ENCODE results near the gene KDM4B. TPM values are rescaled to one million over a fixed set of nuclear protein-coding genes. Genes with fewer than 3 reads are reported as not detected.

KDM4B gene
- total and polyA plus RNA-seq, 4 donors, result 16.6 to 43.6 (median 28.0) TPM

DNA sequence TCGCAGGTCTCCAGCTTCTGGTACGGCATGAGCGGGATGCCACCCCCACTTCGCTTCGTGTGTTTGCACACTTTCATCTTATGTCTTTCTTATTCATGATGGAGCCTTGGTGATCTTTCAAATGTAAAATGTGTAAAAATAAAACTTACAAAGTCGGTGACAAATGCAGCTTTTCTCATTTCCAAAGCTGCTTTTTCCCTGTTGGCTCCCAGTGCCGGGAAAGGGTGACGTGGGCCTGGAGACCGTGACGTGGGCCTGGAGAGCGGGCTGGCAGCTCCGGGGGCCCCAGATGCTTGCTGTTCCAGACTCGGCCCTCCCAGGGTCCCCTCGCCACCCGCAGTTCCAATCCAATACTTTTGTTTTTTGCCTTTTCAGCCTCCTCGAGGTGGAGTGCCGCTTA is 101.4 kb downstream of the KDM4B start:
- Histone ChIP-seq H3K27ac (ENCODE audit: low read depth, low read length) (no peak overlapping the region), H3K9me3 (ENCODE audit: control insufficient read depth, insufficient read depth, low read length) (no peaks in the 10 kb centered on the region), H3K4me3 (ENCODE audit: low read depth, low read length) (no peak overlapping the region), H3K27me3 (ENCODE audit: control insufficient read depth, insufficient read depth, low read length) (no peaks in the 10 kb centered on the region), H3K4me1 (ENCODE audit: control insufficient read depth, insufficient read depth, low read length) (peaks cover 65% of the 10 kb centered on the region), H3K36me3 (ENCODE audit: control insufficient read depth, insufficient read depth, low read length) (peaks cover 76% of the 10 kb centered on the region)
- WGBS (ENCODE audit: insufficient coverage), result 82% methylated on average over 12 of the region's 17 CpGs
- peak in 1 of 6 donors; percentile 51 for DNase-seq (ENCODE audit: low read depth in 4 of 6, low spot score in 6 of 6)

DNA sequence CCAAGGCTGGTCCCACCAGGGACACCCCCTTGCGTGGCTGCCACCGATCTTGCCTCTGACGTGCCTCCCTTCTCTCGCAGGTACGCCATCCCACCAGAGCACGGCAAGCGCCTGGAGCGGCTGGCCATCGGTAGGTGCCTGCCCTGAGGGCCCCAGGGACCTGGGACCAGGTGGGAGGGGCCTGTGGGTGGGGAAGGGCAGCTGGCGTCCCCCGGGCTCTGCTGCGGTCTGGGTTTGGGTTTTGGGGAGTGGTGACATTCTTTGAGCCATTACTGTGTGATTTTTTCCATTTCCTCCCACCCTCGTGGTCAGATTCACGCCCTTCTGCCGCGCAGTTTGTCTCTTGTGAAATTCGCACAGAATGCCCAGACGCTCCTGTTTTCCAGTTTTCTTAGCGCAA is 102.0 kb downstream of the KDM4B start:
- Histone ChIP-seq H3K9me3 (ENCODE audit: control insufficient read depth, insufficient read depth, low read length) (no peaks in the 10 kb centered on the region), H3K27ac (ENCODE audit: low read depth, low read length) (no peak overlapping the region), H3K36me3 (ENCODE audit: control insufficient read depth, insufficient read depth, low read length) (peaks cover 76% of the 10 kb centered on the region), H3K4me1 (ENCODE audit: control insufficient read depth, insufficient read depth, low read length) (peaks cover 62% of the 10 kb centered on the region), H3K27me3 (ENCODE audit: control insufficient read depth, insufficient read depth, low read length) (no peaks in the 10 kb centered on the region), H3K4me3 (ENCODE audit: low read depth, low read length) (no peak overlapping the region)
- 96% methylated on average over 16 of the region's 19 CpGs for WGBS (ENCODE audit: insufficient coverage)
- DNase-seq (ENCODE audit: low read depth in 4 of 6, low spot score in 6 of 6), result no peak

DNA sequence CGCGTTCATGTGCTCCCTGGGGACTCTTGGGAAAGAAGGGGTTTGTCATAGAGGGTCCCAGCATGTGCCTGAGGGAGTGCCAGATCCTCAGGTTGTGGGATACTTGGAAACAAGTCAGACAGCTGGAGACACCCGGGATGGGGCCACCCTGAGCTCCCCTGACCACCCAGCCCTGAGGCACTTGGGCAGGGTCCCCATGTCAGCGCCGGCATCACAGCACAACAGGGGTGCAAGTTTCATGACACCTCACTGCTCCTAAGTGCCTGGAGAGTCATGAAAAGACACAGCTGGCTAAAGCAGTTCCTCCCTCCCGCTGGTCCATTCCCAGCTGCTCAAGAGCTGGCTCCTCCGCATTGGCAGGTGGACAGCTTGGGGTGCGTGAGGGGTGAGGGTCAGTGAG is 102.7 kb downstream of the KDM4B start:
- no peak overlapping the region for H3K27ac ChIP-seq (ENCODE audit: low read depth, low read length)
- no peak for DNase-seq (ENCODE audit: low read depth in 4 of 6, low spot score in 6 of 6)
- H3K4me1 ChIP-seq (ENCODE audit: control insufficient read depth, insufficient read depth, low read length), result peaks cover 58% of the 10 kb centered on the region
- peaks cover 72% of the 10 kb centered on the region for H3K36me3 ChIP-seq (ENCODE audit: control insufficient read depth, insufficient read depth, low read length)
- no peaks in the 10 kb centered on the region for H3K27me3 ChIP-seq (ENCODE audit: control insufficient read depth, insufficient read depth, low read length)
- WGBS (ENCODE audit: insufficient coverage), result 71% methylated on average over 6 of the region's 8 CpGs
- no peaks in the 10 kb centered on the region for H3K9me3 ChIP-seq (ENCODE audit: control insufficient read depth, insufficient read depth, low read length)
- H3K4me3 ChIP-seq (ENCODE audit: low read depth, low read length), result no peak overlapping the region

DNA sequence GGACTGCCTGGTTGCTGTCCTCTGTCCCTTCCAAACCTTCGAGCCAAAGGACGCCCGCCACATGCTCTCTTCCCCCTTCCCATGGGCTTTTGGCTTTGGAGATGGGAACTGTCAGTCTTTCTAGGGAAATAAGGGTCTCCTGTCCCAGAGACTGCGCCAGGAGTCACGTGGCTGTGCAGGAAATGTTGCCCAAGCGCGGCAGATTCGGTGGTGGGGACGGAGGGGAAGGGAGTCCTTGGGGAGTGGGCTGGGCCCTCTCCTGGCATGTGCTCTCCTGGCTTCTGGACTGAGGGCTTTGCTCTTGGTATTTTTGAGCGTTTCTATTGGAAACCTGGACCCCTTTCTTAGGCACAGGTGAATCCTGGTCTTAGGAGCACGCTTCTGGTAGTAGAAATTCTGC is 103.2 kb downstream of the KDM4B start:
- DNase-seq (ENCODE audit: low read depth in 4 of 6, low spot score in 6 of 6), result no peak
- Histone ChIP-seq H3K4me1 (ENCODE audit: control insufficient read depth, insufficient read depth, low read length) (peaks cover 54% of the 10 kb centered on the region), H3K9me3 (ENCODE audit: control insufficient read depth, insufficient read depth, low read length) (no peaks in the 10 kb centered on the region), H3K27ac (ENCODE audit: low read depth, low read length) (no peak overlapping the region), H3K4me3 (ENCODE audit: low read depth, low read length) (no peak overlapping the region), H3K36me3 (ENCODE audit: control insufficient read depth, insufficient read depth, low read length) (peaks cover 72% of the 10 kb centered on the region), H3K27me3 (ENCODE audit: control insufficient read depth, insufficient read depth, low read length) (no peaks in the 10 kb centered on the region)
- WGBS (ENCODE audit: insufficient coverage), result 63% methylated on average over 9 of the region's 11 CpGs

DNA sequence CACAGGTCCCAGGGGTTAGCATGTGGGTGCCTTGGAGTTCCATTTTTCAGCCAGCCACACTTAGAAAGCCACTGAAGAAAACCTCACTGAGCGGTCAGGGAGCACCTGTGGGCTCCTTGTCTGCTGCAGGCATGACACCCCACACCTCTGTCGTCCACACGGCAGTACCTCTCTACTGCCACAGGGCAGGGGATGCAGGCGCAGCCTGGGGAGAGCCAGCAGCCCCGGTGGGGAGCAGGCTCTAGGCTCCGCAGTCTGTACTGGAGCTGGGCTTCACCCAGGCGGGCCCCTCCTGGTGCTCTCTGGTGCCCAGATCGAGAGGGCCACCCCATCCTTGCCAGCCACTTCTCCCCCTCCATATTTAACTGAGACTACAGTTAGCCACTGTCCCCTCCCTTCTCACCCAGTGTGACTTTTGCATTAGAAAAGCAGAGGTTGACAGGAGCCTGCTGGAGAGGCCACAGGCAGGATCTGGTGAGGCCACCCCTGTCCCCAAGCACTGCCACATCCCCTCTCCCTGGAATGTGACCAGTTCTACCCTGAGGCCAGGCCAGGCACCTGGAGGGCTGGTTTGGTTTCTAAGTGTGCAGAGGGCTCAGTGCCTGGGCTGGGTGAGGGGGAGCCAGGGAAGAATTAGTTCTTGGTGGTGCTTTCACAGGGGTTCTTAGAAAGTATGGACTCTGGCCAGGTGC is 104.4 kb downstream of the KDM4B start:
- Histone ChIP-seq H3K27ac (ENCODE audit: low read depth, low read length) (no peak overlapping the region), H3K27me3 (ENCODE audit: control insufficient read depth, insufficient read depth, low read length) (no peaks in the 10 kb centered on the region), H3K9me3 (ENCODE audit: control insufficient read depth, insufficient read depth, low read length) (no peaks in the 10 kb centered on the region), H3K4me3 (ENCODE audit: low read depth, low read length) (no peak overlapping the region), H3K4me1 (ENCODE audit: control insufficient read depth, insufficient read depth, low read length) (peaks cover 54% of the 10 kb centered on the region), H3K36me3 (ENCODE audit: control insufficient read depth, insufficient read depth, low read length) (peaks cover 78% of the 10 kb centered on the region)
- WGBS (ENCODE audit: insufficient coverage), result 79% methylated on average over 8 of the region's 8 CpGs
- DNase-seq (ENCODE audit: low read depth in 4 of 6, low spot score in 6 of 6), result no peak

DNA sequence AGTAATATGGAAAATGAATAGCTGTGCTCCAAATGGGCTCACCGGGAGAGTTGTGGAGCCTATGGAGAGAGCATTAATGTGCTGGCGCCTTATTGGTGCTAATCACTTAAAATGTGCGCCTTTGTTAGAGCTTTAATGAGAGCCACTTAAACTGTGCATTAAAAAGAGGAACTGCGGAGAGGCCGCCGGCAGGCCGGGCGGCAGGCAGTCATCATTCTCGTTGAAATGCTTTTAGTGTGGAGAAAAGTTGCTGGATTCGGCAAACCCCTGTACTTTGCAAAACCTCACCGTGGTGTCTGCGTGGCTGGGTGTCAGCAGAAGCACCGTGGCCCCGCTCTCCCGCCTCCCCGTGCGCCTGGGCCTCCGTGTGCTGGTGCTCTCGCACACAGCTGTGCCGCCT is 105.5 kb downstream of the KDM4B start:
- no peak overlapping the region for H3K4me3 ChIP-seq (ENCODE audit: low read depth, low read length)
- peaks cover 86% of the 10 kb centered on the region for H3K36me3 ChIP-seq (ENCODE audit: control insufficient read depth, insufficient read depth, low read length)
- H3K27me3 ChIP-seq (ENCODE audit: control insufficient read depth, insufficient read depth, low read length), result no peaks in the 10 kb centered on the region
- H3K27ac ChIP-seq (ENCODE audit: low read depth, low read length), result no peak overlapping the region
- no peaks in the 10 kb centered on the region for H3K9me3 ChIP-seq (ENCODE audit: control insufficient read depth, insufficient read depth, low read length)
- DNase-seq (ENCODE audit: low read depth in 4 of 6, low spot score in 6 of 6), result peak in 2 of 6 donors; percentile 47 to 90
- WGBS (ENCODE audit: insufficient coverage), result 53% methylated on average over 19 of the region's 20 CpGs
- peaks cover 57% of the 10 kb centered on the region for H3K4me1 ChIP-seq (ENCODE audit: control insufficient read depth, insufficient read depth, low read length)

DNA sequence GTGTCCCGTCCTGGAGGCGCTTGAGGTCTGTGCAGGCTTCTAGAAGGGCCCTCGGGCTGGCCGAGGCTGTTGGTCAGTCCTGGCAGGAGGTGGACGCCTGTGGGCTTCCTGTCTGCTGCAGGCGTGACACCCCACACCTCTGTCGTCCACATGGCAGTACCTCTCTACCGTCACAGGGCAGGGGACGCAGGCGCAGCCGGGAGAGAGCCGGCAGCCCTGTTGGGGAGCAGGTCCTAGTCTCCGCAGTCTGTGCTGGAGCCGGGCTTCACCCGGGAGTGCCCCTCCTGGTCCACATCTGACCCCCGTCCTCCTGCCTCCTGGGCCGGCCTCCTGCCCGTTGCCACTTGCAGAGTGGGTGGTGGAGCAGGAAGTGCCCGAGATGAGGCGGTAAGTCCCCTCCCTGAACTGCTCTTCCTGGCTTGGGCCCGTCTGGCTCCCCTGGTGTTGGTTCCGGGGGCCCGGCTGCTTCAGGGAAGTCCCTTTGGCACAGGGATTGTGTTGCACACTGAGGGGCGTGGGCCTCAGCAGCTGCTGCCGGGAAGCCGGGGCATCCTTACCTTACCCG is 106.0 kb downstream of the KDM4B start:
- WGBS (ENCODE audit: insufficient coverage), result 78% methylated on average over 22 of the region's 27 CpGs
- H3K9me3 ChIP-seq (ENCODE audit: control insufficient read depth, insufficient read depth, low read length), result no peaks in the 10 kb centered on the region
- peaks cover 91% of the 10 kb centered on the region for H3K36me3 ChIP-seq (ENCODE audit: control insufficient read depth, insufficient read depth, low read length)
- H3K4me1 ChIP-seq (ENCODE audit: control insufficient read depth, insufficient read depth, low read length), result peaks cover 62% of the 10 kb centered on the region
- H3K27ac ChIP-seq (ENCODE audit: low read depth, low read length), result no peak overlapping the region
- H3K4me3 ChIP-seq (ENCODE audit: low read depth, low read length), result no peak overlapping the region
- DNase-seq (ENCODE audit: low read depth in 4 of 6, low spot score in 6 of 6), result no peak
- H3K27me3 ChIP-seq (ENCODE audit: control insufficient read depth, insufficient read depth, low read length), result no peaks in the 10 kb centered on the region

DNA sequence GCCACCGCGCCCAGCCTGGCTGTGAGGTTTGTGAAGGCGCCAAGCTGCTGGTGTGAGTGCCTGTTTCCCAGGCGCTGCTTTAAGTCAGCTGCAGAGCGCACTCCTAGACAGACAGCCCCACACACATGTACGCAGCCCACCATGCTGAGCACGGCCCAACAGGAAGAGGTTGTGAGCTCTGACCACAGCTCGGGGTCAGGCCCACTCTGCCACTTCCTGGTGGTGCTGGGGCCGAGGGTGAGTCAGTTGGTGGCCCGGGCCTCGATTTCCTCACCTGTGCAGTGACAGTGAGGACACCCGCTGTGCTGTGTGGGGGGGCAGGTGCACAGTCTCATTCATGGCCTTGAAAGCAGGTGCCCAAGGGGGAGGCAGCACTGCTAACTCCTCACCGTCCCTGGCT is 106.7 kb downstream of the KDM4B start:
- Histone ChIP-seq H3K4me3 (ENCODE audit: low read depth, low read length) (no peak overlapping the region), H3K9me3 (ENCODE audit: control insufficient read depth, insufficient read depth, low read length) (no peaks in the 10 kb centered on the region), H3K4me1 (ENCODE audit: control insufficient read depth, insufficient read depth, low read length) (peaks cover 65% of the 10 kb centered on the region), H3K36me3 (ENCODE audit: control insufficient read depth, insufficient read depth, low read length) (peaks cover 91% of the 10 kb centered on the region), H3K27ac (ENCODE audit: low read depth, low read length) (no peak overlapping the region), H3K27me3 (ENCODE audit: control insufficient read depth, insufficient read depth, low read length) (no peaks in the 10 kb centered on the region)
- no peak for DNase-seq (ENCODE audit: low read depth in 4 of 6, low spot score in 6 of 6)
- whole genome bisulfite sequencing (ENCODE audit: insufficient coverage), result 88% methylated on average over 13 of the region's 13 CpGs

DNA sequence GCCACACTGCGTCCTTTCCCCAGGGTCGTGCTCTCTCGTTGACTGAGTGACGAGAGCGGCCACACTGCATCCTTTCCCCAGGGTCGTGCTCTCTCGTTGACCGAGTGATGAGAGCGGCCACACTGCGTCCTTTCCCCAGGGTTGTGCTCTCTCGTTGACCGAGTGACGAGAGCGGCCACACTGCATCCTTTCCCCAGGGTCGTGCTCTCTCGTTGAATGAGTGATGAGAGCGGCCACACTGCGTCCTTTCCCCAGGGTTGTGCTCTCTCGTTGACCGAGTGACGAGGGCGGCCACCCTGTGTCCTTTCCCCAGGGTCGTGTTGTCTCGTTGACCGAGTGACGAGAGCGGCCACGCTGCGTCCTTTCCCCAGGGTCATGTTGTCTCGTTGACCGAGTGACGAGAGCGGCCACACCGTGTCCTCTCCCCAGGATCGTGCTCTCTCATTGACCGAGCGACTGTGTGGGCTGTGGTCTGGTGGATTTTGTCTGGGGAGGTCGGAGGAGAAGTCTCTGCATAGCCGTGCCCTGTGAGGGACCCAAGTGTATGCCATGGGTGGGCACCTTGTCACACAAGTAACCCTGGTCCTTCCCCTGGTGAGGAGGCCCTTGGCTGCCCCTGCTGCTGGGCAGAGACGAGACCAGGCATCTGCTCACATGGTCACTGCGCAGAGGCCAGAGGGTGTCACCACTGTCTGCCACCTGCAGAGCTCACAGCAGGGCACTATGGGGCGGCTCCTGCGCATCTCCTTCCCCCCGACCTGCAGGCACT is 107.7 kb downstream of the KDM4B start:
- 88% methylated on average over 32 of the region's 44 CpGs for WGBS (ENCODE audit: insufficient coverage)
- no peak overlapping the region for H3K4me3 ChIP-seq (ENCODE audit: low read depth, low read length)
- peaks cover 71% of the 10 kb centered on the region for H3K4me1 ChIP-seq (ENCODE audit: control insufficient read depth, insufficient read depth, low read length)
- no peak for DNase-seq (ENCODE audit: low read depth in 4 of 6, low spot score in 6 of 6)
- no peak overlapping the region for H3K27ac ChIP-seq (ENCODE audit: low read depth, low read length)
- peaks cover 89% of the 10 kb centered on the region for H3K36me3 ChIP-seq (ENCODE audit: control insufficient read depth, insufficient read depth, low read length)
- H3K9me3 ChIP-seq (ENCODE audit: control insufficient read depth, insufficient read depth, low read length), result no peaks in the 10 kb centered on the region
- H3K27me3 ChIP-seq (ENCODE audit: control insufficient read depth, insufficient read depth, low read length), result no peaks in the 10 kb centered on the region

DNA sequence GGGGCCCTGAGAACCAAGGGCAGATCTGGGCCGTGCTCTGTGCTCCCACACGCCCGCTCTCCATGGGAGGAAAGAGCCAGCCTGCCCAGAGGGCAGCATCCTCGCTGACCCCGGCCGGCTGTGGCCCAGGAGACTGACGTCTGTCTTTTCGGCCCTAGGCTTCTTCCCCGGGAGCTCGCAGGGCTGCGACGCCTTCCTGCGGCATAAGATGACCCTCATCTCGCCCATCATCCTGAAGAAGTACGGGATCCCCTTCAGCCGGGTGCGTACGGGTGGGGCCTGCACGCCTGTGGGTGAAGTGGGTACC is 108.2 kb downstream of the KDM4B start:
- no peak overlapping the region for H3K4me3 ChIP-seq (ENCODE audit: low read depth, low read length)
- peaks cover 68% of the 10 kb centered on the region for H3K4me1 ChIP-seq (ENCODE audit: control insufficient read depth, insufficient read depth, low read length)
- H3K36me3 ChIP-seq (ENCODE audit: control insufficient read depth, insufficient read depth, low read length), result peaks cover 89% of the 10 kb centered on the region
- WGBS (ENCODE audit: insufficient coverage), result 90% methylated on average over 19 of the region's 19 CpGs
- DNase-seq (ENCODE audit: low read depth in 4 of 6, low spot score in 6 of 6), result no peak
- H3K27me3 ChIP-seq (ENCODE audit: control insufficient read depth, insufficient read depth, low read length), result no peaks in the 10 kb centered on the region
- H3K9me3 ChIP-seq (ENCODE audit: control insufficient read depth, insufficient read depth, low read length), result no peaks in the 10 kb centered on the region
- H3K27ac ChIP-seq (ENCODE audit: low read depth, low read length), result no peak overlapping the region
